ENCODE data around the gene BEGAIN. TPM values are rescaled to one million over a fixed set of nuclear protein-coding genes. Genes with fewer than 3 reads are reported as not detected.

Gene BEGAIN
- total RNA-seq, 1 donor from 2014 or later = 3.2 TPM

DNA sequence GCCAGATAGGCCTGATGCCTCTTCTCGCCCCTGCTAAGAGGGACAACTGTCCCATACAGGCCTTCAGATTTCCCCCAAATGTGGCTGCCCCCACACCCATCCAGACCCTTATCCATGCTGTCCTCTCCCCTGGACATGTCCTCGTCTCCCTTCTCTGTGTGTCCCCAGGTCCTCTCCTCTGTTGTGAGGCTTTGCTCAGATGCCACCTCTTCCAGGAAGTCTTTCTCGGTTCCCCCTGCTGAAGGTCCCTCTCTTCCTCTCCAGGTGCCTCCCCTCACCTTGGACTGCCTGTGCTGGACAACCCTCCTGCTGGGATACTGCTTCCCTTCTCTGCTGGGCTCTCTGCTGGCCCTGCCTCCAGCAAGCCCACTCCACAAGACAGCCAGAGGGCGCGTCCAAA is 33.7 kb downstream of the BEGAIN start:
- H3K36me3 ChIP-seq (ENCODE audit: control insufficient read depth, insufficient read depth, low read length) = no peaks in the 10 kb centered on the region
- TF ChIP-seq, protein P1, sequence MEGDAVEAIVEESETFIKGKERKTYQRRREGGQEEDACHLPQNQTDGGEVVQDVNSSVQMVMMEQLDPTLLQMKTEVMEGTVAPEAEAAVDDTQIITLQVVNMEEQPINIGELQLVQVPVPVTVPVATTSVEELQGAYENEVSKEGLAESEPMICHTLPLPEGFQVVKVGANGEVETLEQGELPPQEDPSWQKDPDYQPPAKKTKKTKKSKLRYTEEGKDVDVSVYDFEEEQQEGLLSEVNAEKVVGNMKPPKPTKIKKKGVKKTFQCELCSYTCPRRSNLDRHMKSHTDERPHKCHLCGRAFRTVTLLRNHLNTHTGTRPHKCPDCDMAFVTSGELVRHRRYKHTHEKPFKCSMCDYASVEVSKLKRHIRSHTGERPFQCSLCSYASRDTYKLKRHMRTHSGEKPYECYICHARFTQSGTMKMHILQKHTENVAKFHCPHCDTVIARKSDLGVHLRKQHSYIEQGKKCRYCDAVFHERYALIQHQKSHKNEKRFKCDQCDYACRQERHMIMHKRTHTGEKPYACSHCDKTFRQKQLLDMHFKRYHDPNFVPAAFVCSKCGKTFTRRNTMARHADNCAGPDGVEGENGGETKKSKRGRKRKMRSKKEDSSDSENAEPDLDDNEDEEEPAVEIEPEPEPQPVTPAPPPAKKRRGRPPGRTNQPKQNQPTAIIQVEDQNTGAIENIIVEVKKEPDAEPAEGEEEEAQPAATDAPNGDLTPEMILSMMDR (IDR thresholded peaks at IDR 0.05; ENCODE audit: insufficient read depth, low read length, poor library complexity, severe bottlenecking) = no peak
- no peak for DNase-seq (ENCODE audit: low read depth)
- H3K4me3 ChIP-seq (ENCODE audit: low read depth, low read length) = no peak overlapping the region
- H3K27me3 ChIP-seq (ENCODE audit: control insufficient read depth, insufficient read depth, low read length) = peaks cover 17% of the 10 kb centered on the region

DNA sequence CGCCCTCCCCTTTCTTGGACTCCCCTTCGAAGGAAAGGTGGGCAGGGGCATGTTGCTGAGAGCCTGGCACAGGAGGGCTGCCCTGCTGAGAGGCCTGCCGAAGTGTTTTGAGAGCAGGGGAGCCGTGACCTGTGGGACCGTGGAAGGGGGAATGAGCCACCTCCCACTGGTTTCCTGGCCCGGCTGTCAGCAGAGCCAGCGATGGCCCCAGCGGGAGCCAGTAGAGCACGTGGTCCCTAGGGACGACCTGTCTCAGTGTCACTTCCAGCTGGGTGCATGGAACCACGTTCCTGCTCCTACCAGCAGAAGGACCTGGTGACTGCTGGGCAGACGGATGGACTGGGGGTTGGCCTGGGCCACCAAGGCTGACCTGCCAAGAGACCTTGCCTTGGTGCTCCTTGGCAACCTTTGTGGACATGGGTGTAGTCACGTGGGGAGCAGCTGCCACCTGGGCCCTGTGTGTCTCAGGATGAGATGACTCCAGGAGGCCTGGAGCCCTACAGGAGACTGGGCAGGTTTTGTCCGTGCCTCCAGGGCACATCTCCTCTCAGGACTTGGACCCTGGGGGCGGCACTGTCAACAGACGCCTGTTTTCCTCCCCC is 34.6 kb downstream of the BEGAIN start:
- TF ChIP-seq, protein P1 (IDR thresholded peaks at IDR 0.05; ENCODE audit: insufficient read depth, low read length, poor library complexity, severe bottlenecking) = no peak
- Histone ChIP-seq H3K4me3 (ENCODE audit: low read depth, low read length) (no peak overlapping the region), H3K27me3 (ENCODE audit: control insufficient read depth, insufficient read depth, low read length) (peaks cover 20% of the 10 kb centered on the region), H3K36me3 (ENCODE audit: control insufficient read depth, insufficient read depth, low read length) (no peaks in the 10 kb centered on the region)
- DNase-seq (ENCODE audit: low read depth) = no peak

DNA sequence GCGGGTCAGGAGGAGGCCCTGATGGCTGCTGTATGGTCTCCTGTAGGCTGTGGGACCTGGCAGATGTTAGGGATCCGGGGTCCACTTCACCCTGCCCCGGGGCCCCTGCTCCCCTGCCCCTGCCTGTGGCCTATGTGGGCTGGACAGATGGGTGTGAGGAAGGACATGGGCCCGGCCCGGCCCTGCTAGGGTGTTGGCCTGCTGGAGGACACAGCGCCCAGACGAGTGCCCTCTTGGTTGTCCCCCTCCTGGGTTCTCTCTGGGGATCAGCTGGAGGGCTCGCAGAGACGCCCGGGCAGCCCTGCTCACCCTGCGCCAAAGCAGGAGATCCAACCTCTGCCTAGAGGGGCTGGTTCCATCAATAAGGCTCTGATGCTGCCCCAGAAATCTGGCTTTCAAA is 36.2 kb downstream of the BEGAIN start:
- DNase-seq (ENCODE audit: low read depth) = no peak
- Histone ChIP-seq H3K4me3 (ENCODE audit: low read depth, low read length) (no peak overlapping the region), H3K36me3 (ENCODE audit: control insufficient read depth, insufficient read depth, low read length) (no peaks in the 10 kb centered on the region), H3K27me3 (ENCODE audit: control insufficient read depth, insufficient read depth, low read length) (peaks cover 20% of the 10 kb centered on the region)
- TF ChIP-seq, protein P1 (IDR thresholded peaks at IDR 0.05; ENCODE audit: insufficient read depth, low read length, poor library complexity, severe bottlenecking) = no peak

DNA sequence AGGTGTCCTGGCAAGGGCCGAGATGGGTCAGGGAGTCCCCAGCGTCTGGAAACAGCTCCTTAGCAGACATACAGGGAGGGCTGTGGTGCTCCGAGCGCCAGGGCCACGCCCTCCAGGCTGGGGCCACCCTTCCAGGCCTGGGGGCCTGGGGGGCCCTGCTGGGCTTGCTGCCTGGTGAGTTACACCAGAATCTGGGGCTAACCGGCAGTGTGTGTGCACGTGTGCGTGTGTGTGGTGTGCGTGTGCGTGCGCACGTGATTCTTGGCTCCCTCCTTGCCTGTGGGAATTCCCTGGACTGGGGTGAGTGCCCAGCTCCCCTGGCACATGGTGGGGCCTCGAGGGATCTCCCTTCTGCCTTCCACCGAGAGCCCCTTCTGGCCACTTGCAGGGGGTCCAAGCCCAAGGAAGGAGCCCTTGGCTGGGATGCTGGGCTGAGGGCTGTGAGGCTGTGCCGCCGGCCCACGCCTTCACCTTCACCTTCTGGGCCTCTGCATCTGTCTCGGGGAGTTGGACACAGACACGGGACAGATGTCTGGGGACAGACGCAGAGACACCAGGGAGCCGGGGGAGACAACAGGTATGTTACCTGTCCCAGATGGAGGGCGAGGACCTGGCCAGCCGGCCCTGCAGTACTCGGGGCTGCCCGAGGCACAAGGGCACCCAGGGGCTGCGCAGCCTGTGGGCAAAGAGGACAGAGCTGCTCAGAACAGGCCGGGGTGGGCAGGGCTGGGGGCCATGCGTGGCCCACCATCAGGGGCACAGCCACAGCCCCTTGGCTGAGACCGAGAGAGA is 37.2 kb downstream of the BEGAIN start:
- TF ChIP-seq, protein P1 (IDR thresholded peaks at IDR 0.05; ENCODE audit: insufficient read depth, low read length, poor library complexity, severe bottlenecking) = no peak
- Histone ChIP-seq H3K36me3 (ENCODE audit: control insufficient read depth, insufficient read depth, low read length) (no peaks in the 10 kb centered on the region), H3K27me3 (ENCODE audit: control insufficient read depth, insufficient read depth, low read length) (peaks cover 20% of the 10 kb centered on the region), H3K4me3 (ENCODE audit: low read depth, low read length) (no peak overlapping the region)
- no peak for DNase-seq (ENCODE audit: low read depth)

DNA sequence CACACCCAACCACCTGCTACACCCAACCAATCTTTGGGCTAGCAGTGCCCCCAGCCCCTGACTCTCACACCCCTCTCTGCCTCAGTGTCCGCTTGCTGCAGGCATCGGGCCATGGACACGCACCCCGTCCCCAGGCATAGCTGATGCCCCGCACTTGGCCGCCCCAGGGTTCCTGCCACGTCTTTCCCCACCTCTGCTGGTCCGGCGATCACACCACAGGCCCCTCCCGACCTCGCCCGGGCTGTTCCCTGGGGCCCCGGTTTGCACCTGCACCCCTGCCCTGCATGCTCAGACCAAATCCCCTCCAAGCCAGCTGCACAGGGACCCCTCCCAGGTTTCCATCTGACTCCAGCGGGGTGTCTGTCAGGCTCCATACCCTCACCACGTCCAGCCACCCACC is 38.3 kb downstream of the BEGAIN start:
- TF ChIP-seq, protein P1 (IDR thresholded peaks at IDR 0.05; ENCODE audit: insufficient read depth, low read length, poor library complexity, severe bottlenecking) = no peak
- H3K27me3 ChIP-seq (ENCODE audit: control insufficient read depth, insufficient read depth, low read length) = peaks cover 18% of the 10 kb centered on the region
- H3K36me3 ChIP-seq (ENCODE audit: control insufficient read depth, insufficient read depth, low read length) = no peaks in the 10 kb centered on the region
- DNase-seq (ENCODE audit: low read depth) = no peak
- no peak overlapping the region for H3K4me3 ChIP-seq (ENCODE audit: low read depth, low read length)
